Peyer's patch (tissue), 4 donors: ENCODE results near the gene VWDE. TPM values are rescaled to one million over a fixed set of nuclear protein-coding genes. Genes with fewer than 3 reads are reported as not detected.

Experiments
- DNase-seq, 3 donors: peaks; one replicate each; pipeline ENCODE4 v3.0.0-alpha.2; 2017 to 2019
- H3K27ac ChIP-seq, 4 donors: fragments of 200-600 bp; sonication (generic); one replicate each; pipeline ENCODE4 v1.5.1; 2016 to 2019
- H3K27me3 ChIP-seq, 2 donors: fragments of 200-600 bp; sonication (generic); one replicate each; pipeline ENCODE4 v1.5.1; 2019
- H3K36me3 ChIP-seq, 3 donors: fragments of 200-600 bp; sonication (generic); one replicate each; pipeline ENCODE4 v1.5.1; 2016 to 2019
- H3K4me1 ChIP-seq, 4 donors: fragments of 200-600 bp; sonication (generic); one replicate each; pipeline ENCODE4 v1.5.1; 2016 to 2019
- H3K4me3 ChIP-seq, 4 donors: fragments of 200-600 bp; sonication (generic); 1 replicate in 3 of 4; 2 replicates in 1 of 4; pipeline ENCODE4 v1.5.1; 2016 to 2019; ENCODE audit warnings: mild to moderate bottlenecking in 1 of 4
- H3K9me3 ChIP-seq, 4 donors: fragments of 200-600 bp; sonication (generic); one replicate each; pipeline ENCODE4 v1.5.1; 2016 to 2019; ENCODE audit warnings: mild to moderate bottlenecking in 1 of 4
- POLR2A ChIP-seq, 2 donors: fragments of 450-650 bp; IDR thresholded peaks; one replicate each; pipeline ENCODE4 v1.5.1; 2017; ENCODE audit warnings: antibody characterized with exemption in 2 of 2, mild to moderate bottlenecking in 2 of 2, moderate library complexity in 2 of 2
- total RNA-seq, 4 donors: library from RNA; depleted of rRNA; stranded (reverse); fragments of >200 nt; gene quantifications; one replicate each; pipeline ENCODE4 v1.1.0, GENCODE V29; 2016
- TF ChIP-seq, protein P1 (sequence below), 6 experiments: fragments of 450-650 bp in 4 of 6; fragments of 200-600 bp in 2 of 6; sonication (generic) in 1 of 6; IDR thresholded peaks; one replicate each; pipeline ENCODE4 v1.5.1; 2017 to 2019; ENCODE audit warnings: antibody characterized with exemption in 6 of 6, mild to moderate bottlenecking in 3 of 6, moderate library complexity in 1 of 6

The VWDE gene
- total RNA-seq, 4 donors from 2014 or later = 1.3 to 14.9 (median 4.1) TPM

DNA sequence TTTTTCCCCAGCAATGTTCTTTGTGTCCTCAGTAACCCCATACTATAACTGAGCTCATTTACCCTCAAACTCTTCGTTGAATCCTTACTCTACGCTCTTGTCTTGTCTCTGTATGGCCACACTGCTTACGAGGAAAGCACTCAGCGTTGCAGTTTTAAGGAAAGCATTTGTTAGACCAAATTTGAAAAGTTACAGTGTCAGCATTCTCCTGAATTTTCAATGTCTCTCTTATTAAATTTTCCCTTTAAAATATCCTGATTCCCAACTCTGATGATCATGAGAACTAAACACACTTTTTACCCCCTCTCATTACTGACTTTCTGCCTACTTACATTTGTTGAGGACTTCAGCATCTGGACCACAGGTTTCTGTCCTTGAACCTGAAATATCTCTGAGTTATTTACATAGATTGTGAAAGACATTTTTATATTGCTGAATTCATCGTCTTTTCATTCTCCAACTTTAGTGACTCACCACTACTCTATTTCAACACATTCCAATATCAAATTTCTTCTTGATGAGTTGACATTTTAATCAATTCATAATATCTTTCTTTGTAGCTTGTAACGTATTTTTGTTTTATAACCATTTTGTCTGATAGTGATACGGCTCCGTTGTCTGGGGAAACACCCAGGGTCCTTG lies 19.8 kb upstream of the VWDE start:
- H3K4me1 ChIP-seq = no peaks in the 10 kb centered on the region
- H3K4me3 ChIP-seq = no peak overlapping the region
- H3K27ac ChIP-seq = no peak overlapping the region
- no peaks in the 10 kb centered on the region for H3K36me3 ChIP-seq
- no peak for DNase-seq
- no peaks in the 10 kb centered on the region for H3K27me3 ChIP-seq
- TF ChIP-seq POLR2A (IDR thresholded peaks at IDR 0.05) = no peak
- TF ChIP-seq, protein P1, sequence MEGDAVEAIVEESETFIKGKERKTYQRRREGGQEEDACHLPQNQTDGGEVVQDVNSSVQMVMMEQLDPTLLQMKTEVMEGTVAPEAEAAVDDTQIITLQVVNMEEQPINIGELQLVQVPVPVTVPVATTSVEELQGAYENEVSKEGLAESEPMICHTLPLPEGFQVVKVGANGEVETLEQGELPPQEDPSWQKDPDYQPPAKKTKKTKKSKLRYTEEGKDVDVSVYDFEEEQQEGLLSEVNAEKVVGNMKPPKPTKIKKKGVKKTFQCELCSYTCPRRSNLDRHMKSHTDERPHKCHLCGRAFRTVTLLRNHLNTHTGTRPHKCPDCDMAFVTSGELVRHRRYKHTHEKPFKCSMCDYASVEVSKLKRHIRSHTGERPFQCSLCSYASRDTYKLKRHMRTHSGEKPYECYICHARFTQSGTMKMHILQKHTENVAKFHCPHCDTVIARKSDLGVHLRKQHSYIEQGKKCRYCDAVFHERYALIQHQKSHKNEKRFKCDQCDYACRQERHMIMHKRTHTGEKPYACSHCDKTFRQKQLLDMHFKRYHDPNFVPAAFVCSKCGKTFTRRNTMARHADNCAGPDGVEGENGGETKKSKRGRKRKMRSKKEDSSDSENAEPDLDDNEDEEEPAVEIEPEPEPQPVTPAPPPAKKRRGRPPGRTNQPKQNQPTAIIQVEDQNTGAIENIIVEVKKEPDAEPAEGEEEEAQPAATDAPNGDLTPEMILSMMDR (IDR thresholded peaks at IDR 0.05) = no peak
- H3K9me3 ChIP-seq = no peaks in the 10 kb centered on the region

DNA sequence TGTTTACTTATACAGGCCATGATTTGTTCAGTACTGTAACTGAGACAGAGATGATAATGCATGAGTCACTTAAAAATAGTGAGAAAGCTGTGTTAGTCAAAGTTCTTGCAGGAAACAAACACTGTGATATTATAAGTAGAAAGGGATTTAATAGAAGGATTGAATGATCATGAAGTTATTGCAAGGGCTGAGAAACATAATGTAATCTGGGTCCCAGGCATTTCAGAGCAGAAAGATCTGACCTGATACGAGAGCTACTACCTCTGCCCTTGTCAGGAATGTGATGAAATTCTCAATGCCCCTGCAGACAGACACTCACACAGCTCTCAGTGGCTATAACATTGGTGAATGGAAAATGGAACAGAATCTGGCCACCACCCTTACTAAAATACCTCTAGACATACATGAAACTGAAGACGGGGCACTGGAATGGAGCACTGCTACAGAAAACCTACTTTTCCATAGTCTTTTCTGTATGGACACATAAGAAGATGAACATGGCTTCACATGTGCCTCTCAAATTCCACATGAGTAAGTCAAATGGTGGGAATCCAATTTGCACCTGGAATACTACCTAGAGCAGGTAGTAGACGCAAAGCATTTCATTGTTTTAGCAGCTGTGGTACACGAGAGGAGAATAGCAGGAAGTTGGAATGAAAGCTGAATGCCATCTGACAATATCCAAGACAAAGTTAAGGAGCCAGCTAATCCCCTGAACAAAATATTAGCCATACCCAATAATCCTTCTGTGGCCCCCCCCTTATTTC lies 19.1 kb upstream of the VWDE start:
- no peaks in the 10 kb centered on the region for H3K4me1 ChIP-seq
- H3K27me3 ChIP-seq = no peaks in the 10 kb centered on the region
- no peaks in the 10 kb centered on the region for H3K36me3 ChIP-seq
- no peak for DNase-seq
- H3K9me3 ChIP-seq = no peaks in the 10 kb centered on the region
- H3K4me3 ChIP-seq = no peak overlapping the region
- H3K27ac ChIP-seq = no peak overlapping the region
- TF ChIP-seq, protein P1 (IDR thresholded peaks at IDR 0.05) = no peak
- TF ChIP-seq POLR2A (IDR thresholded peaks at IDR 0.05) = no peak

DNA sequence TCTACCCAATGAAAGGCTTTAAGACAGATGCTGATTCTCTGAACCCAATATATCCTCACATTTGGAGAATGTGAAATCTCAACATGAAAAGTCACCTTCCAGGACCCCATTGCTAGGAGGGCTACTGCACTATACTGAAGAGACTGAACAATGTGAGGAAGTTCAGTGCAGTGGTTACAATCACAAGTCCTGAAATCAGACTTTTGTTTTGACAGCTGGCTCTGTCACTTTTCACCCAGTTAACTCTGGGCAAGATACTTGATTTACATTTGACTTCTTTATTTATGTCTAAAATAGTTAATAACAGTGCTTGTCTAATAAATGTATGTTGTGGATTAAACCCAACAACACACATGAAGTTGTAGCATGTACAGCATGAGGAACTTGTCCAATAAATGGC lies 14.8 kb upstream of the VWDE start:
- Histone ChIP-seq H3K27ac (no peak overlapping the region), H3K9me3 (no peaks in the 10 kb centered on the region), H3K36me3 (no peaks in the 10 kb centered on the region), H3K4me3 (no peak overlapping the region), H3K4me1 (no peaks in the 10 kb centered on the region), H3K27me3 (no peaks in the 10 kb centered on the region)
- DNase-seq = no peak
- TF ChIP-seq, protein P1 (IDR thresholded peaks at IDR 0.05) = no peak
- TF ChIP-seq POLR2A (IDR thresholded peaks at IDR 0.05) = no peak

DNA sequence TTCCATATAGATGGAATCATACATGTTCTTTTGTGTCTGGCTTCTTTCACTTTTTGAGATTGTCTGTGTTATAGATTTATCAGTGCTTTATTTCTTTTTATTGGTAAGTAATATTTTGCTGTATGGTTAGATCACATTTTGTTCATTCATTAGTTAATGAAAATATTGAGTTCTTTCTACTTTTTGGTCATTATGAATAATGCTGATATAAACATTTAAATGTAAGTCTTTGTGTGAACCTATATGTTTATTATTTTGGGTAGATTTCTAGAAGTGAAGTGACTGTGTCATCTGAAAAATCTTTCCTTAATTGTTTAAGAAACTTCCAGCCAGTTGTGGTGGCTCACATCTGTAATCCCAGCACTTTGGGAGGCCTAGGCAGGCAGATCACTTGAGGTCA lies 11.4 kb upstream of the VWDE start:
- DNase-seq = no peak
- Histone ChIP-seq H3K4me1 (no peaks in the 10 kb centered on the region), H3K27ac (no peak overlapping the region), H3K9me3 (no peaks in the 10 kb centered on the region), H3K36me3 (no peaks in the 10 kb centered on the region), H3K27me3 (no peaks in the 10 kb centered on the region), H3K4me3 (no peak overlapping the region)
- no peak for TF ChIP-seq POLR2A (IDR thresholded peaks at IDR 0.05)
- TF ChIP-seq, protein P1 (IDR thresholded peaks at IDR 0.05) = no peak

DNA sequence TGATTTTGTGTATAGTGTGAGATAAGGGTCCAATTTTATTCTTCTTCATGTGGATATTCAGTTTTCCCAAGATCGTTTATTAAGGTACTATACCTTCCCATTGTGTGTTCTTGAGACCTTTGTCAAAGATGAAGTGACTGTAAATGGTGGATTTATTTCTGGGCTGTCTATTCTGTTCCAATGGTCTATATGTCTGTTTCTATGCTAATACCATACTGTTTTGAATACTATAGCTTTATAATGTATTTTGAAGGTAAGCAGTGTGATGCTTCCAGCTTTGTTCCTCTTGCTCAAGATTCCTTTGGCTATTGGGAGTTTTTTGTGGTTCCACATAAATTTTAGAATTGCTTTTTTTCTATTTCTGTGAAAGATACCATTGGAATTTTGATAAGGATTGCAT lies 8.7 kb upstream of the VWDE start:
- Histone ChIP-seq H3K4me3 (no peak overlapping the region), H3K9me3 (no peaks in the 10 kb centered on the region), H3K27ac (no peak overlapping the region), H3K27me3 (no peaks in the 10 kb centered on the region), H3K4me1 (no peaks in the 10 kb centered on the region), H3K36me3 (no peaks in the 10 kb centered on the region)
- TF ChIP-seq, protein P1 (IDR thresholded peaks at IDR 0.05) = no peak
- TF ChIP-seq POLR2A (IDR thresholded peaks at IDR 0.05) = no peak
- DNase-seq = no peak
